Endodermal cell (in vitro differentiated cells): ENCODE data around the gene NHEJ1. TPM values are rescaled to one million over a fixed set of nuclear protein-coding genes. Genes with fewer than 3 reads are reported as not detected.

Source experiments
- DNase-seq: peaks from one replicate; pipeline ENCODE4 v3.0.0-alpha.2; 2017
- H3K27ac ChIP-seq: 2 replicates; pipeline ENCODE4 v1.5.1; 2013; ENCODE audit warnings: mild to moderate bottlenecking, low read depth, low read length, moderate library complexity
- H3K27me3 ChIP-seq: 2 replicates; pipeline ENCODE4 v1.6.1; 2013; ENCODE audit warnings: mild to moderate bottlenecking, low read length, moderate library complexity; ENCODE audit not compliant: insufficient read depth, control insufficient read depth, poor library complexity, severe bottlenecking
- H3K36me3 ChIP-seq: 2 replicates; pipeline ENCODE4 v1.7.0; 2013; ENCODE audit warnings: mild to moderate bottlenecking, low read length, moderate library complexity; ENCODE audit not compliant: control insufficient read depth, insufficient read depth
- H3K4me1 ChIP-seq: one replicate; pipeline ENCODE4 v1.7.0; 2013; ENCODE audit warnings: low read length; ENCODE audit not compliant: control insufficient read depth, insufficient read depth
- H3K4me3 ChIP-seq: 2 replicates; pipeline ENCODE4 v1.5.1; 2013; ENCODE audit warnings: mild to moderate bottlenecking, low read length, moderate library complexity
- H3K9ac ChIP-seq: 2 replicates; pipeline ENCODE4 v1.6.1; 2013; ENCODE audit warnings: mild to moderate bottlenecking, low read length, moderate library complexity; ENCODE audit not compliant: poor library complexity, severe bottlenecking; ENCODE audit errors: extremely low read depth
- H3K9me3 ChIP-seq: 2 replicates; pipeline ENCODE4 v1.6.1; 2013; ENCODE audit warnings: mild to moderate bottlenecking, low read length, moderate library complexity; ENCODE audit not compliant: control insufficient read depth
- H3K27ac Mint-ChIP-seq: 2 replicates; pipeline ENCODE4 v1.8.0; 2020; ENCODE audit warnings: mixed read lengths
- H3K27me3 Mint-ChIP-seq: 2 replicates; pipeline ENCODE4 v1.8.0; 2021; ENCODE audit warnings: mild to moderate bottlenecking, mixed read lengths; ENCODE audit not compliant: insufficient read depth
- H3K36me3 Mint-ChIP-seq: 2 replicates; pipeline ENCODE4 v1.8.0; 2020; ENCODE audit warnings: low read depth, mixed read lengths
- H3K4me1 Mint-ChIP-seq: 2 replicates; pipeline ENCODE4 v1.8.0; 2020; ENCODE audit warnings: mixed read lengths
- H3K4me3 Mint-ChIP-seq: 2 replicates; pipeline ENCODE4 v1.8.0; 2020; ENCODE audit warnings: mild to moderate bottlenecking, moderate library complexity, mixed read lengths
- H3K9me3 Mint-ChIP-seq: 2 replicates; pipeline ENCODE4 v1.8.0; 2020; ENCODE audit warnings: mild to moderate bottlenecking, mixed read lengths
- WGBS, 2 experiments: methylation state at CpG; one replicate each; pipeline versions ENCODE4 v1.1.5 to v1.1.7; 2013; ENCODE audit warnings: missing lambda C conversion rate in 2 of 2, mixed read lengths in 1 of 2; ENCODE audit not compliant: insufficient coverage in 1 of 2, insufficient read length in 1 of 2; 5-methylcytosine and 5-hydroxymethylcytosine counted together
- total RNA-seq, 2 donors: library from RNA; stranded (reverse); fragmentation: NEBNext Ultra II Directional in 1 of 2; extraction: Animal tissue kit (Norgen Biotek cat#: 25700) in 1 of 2; gene quantifications; 2 replicates in 1 of 2; 3 replicates in 1 of 2; pipeline ENCODE4 v1.2.1, GENCODE V29; 2021
- TF ChIP-seq, protein P1 (sequence below): fragments of 200-600 bp; sonication (generic); conservative IDR thresholded peaks from 2 replicates; pipeline ENCODE4 v1.5.0; 2021; ENCODE audit warnings: antibody characterized with exemption, mild to moderate bottlenecking

NHEJ1 gene
- total RNA-seq, 2 donors from 2014 or later: 16.2 to 27.4 TPM

DNA sequence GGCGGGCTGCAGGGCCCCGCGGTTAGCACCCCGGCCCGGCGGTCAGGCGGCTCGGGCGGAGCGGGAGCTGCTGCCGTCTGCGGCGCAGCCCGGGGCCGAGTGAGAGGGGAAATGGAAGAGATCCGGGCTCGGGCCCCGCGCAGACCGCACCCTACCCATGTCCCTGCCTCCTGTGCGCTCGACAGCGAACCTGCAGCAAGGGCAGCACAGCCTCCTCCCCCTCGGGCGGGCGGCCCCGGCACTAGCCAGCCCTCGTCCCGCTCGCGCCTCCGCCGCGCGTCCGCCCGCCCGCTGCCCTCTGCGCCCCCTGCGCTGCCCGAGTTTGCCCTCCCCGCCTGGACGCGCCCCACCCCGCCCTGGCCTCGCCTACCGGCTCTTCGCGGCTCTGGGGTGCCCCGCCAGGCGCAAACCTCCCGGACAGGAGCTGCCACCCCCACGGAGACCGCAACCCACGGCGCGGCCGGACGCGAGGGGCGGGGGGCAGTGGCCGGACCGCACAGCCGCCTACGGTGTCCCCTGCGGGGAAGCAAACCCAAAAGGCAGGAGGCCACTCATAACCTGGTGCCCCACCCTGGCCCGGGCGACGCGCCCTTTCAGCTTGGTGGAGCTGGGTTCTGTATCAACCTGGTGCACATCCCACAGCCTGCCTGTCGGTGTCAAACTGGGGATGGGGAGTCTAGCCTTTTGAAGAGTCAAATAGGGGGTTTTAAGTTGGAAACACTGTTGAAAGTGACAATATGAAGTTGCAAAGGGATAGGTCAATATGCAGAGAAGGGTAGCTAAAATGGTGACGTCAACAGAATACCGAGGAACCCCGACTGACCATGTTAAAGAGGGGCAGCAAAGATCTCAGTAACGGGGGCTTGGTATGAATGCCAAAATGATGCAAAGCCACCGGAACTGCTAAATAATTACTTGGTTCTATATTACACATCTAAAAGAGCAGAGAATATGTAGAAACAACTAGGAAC is 99.5 kb downstream of the NHEJ1 start, which contains the start of gene IHH:
Gene IHH, minus strand, starts transcription at position 101 of the 971 bp plus-strand sequence. CDS start 454 bp downstream, outside the sequence.
- H3K27ac Mint-ChIP-seq: no peak within 1 kb of the TSS
- no peak within 1 kb of the TSS for H3K27ac ChIP-seq
- H3K4me3 ChIP-seq: peak within 1 kb of the TSS; percentile 79
- WGBS, 2 experiments: 4% methylated on average over 17 to 76 of the region's 76 CpGs
- no peaks in the 10 kb centered on the region for H3K36me3 ChIP-seq
- H3K9me3 Mint-ChIP-seq: no peaks in the 10 kb centered on the region
- DNase-seq: peak; percentile 81
- TF ChIP-seq, protein P1, sequence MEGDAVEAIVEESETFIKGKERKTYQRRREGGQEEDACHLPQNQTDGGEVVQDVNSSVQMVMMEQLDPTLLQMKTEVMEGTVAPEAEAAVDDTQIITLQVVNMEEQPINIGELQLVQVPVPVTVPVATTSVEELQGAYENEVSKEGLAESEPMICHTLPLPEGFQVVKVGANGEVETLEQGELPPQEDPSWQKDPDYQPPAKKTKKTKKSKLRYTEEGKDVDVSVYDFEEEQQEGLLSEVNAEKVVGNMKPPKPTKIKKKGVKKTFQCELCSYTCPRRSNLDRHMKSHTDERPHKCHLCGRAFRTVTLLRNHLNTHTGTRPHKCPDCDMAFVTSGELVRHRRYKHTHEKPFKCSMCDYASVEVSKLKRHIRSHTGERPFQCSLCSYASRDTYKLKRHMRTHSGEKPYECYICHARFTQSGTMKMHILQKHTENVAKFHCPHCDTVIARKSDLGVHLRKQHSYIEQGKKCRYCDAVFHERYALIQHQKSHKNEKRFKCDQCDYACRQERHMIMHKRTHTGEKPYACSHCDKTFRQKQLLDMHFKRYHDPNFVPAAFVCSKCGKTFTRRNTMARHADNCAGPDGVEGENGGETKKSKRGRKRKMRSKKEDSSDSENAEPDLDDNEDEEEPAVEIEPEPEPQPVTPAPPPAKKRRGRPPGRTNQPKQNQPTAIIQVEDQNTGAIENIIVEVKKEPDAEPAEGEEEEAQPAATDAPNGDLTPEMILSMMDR: no peak
- H3K36me3 Mint-ChIP-seq: peaks cover 6% of the 10 kb centered on the region
- H3K4me3 Mint-ChIP-seq: peak within 1 kb of the TSS; percentile 68
- H3K9me3 ChIP-seq: no peaks in the 10 kb centered on the region
- H3K4me1 ChIP-seq: peaks cover 16% of the 10 kb centered on the region
- peaks cover 26% of the 10 kb centered on the region for H3K4me1 Mint-ChIP-seq
- H3K27me3 Mint-ChIP-seq: peaks cover 91% of the 10 kb centered on the region
- H3K27me3 ChIP-seq: peaks cover 92% of the 10 kb centered on the region
- no peak within 1 kb of the TSS for H3K9ac ChIP-seq

DNA sequence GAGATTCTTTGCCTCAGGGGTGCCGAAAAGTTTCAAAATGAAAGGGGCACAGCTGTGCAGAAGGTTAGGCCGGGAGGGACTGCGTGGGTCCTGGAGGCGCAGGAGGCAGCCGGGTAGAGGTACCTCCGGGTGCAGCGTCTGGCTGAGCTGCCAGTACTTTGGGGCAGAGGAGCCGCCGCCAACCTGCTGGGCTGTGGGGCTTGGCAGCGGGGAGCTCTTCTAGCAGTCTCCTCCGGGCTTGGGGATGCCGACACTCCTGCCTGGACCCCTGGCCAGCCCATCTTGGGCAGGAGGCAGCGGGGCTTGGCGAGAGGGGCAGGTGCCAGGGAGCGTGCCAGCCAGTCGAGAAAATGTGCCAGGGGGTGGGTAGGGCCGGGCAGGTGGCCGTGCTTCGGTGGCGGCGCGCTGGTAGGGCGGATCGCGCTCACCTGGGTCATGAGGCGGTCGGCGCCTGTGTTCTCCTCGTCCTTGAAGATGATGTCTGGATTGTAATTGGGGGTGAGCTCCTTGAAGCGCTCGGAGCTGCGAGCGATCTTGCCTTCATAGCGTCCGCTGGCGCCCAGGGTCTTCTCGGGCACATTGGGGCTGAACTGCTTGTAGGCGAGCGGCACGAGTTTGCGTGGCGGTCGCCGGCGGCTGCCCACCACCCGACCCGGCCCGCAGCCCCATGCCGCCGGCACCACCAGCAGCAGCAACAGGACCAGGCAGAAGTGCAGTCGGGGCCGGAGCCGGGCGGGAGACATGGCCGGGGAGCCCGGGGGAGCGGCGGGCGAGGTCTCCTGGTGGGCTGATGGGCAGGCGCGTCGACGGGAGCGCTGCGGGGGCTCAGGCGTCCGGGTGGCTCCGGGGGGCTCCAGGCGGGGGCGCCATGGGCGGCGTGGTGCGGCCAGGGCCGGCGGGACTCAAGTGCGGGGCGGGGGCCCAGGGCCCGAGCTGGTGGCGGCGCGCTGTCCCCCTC is 100.6 kb downstream of the NHEJ1 start:
- peak overlapping the region; percentile 79 for H3K4me3 ChIP-seq
- H3K4me1 ChIP-seq: peaks cover 16% of the 10 kb centered on the region
- no peak overlapping the region for H3K9ac ChIP-seq
- WGBS, 2 experiments: 7 to 11% methylated on average over 18 to 81 of the region's 81 CpGs
- DNase-seq: peak; percentile 73
- TF ChIP-seq, protein P1: no peak
- no peak overlapping the region for H3K27ac ChIP-seq
- no peaks in the 10 kb centered on the region for H3K9me3 ChIP-seq
- H3K27me3 ChIP-seq: peaks cover 98% of the 10 kb centered on the region
- Mint-ChIP-seq H3K4me1 (peaks cover 22% of the 10 kb centered on the region), H3K36me3 (peaks cover 7% of the 10 kb centered on the region), H3K27me3 (peaks cover 93% of the 10 kb centered on the region), H3K27ac (no peak overlapping the region), H3K9me3 (no peaks in the 10 kb centered on the region), H3K4me3 (peak overlapping the region; percentile 68)
- H3K36me3 ChIP-seq: no peaks in the 10 kb centered on the region

GRCh38 chr2:219059375-219059724 is 101.3 kb downstream of the NHEJ1 start:
- Histone ChIP-seq H3K4me3 (peak overlapping the region; percentile 79), H3K4me1 (peaks cover 16% of the 10 kb centered on the region), H3K36me3 (no peaks in the 10 kb centered on the region), H3K9me3 (no peaks in the 10 kb centered on the region), H3K27me3 (peaks cover 98% of the 10 kb centered on the region), H3K27ac (no peak overlapping the region), H3K9ac (no peak overlapping the region)
- no peak overlapping the region for H3K27ac Mint-ChIP-seq
- no peaks in the 10 kb centered on the region for H3K9me3 Mint-ChIP-seq
- peaks cover 22% of the 10 kb centered on the region for H3K4me1 Mint-ChIP-seq
- H3K27me3 Mint-ChIP-seq: peaks cover 92% of the 10 kb centered on the region
- H3K36me3 Mint-ChIP-seq: peaks cover 7% of the 10 kb centered on the region
- 11 to 21% methylated on average over 16 to 17 of the region's 17 CpGs for WGBS, 2 experiments
- DNase-seq: peak; percentile 61
- TF ChIP-seq, protein P1: no peak
- H3K4me3 Mint-ChIP-seq: peak overlapping the region; percentile 68
